Stomach (tissue), 4 donors: Measurements from ENCODE around the gene NIM1K.

ENCODE experiments used
- POLR2A ChIP-seq, 4 donors: fragments of 450-650 bp; IDR thresholded peaks; one replicate each; pipeline ENCODE4 v1.6.1; 2016; ENCODE audit warnings: antibody characterized with exemption in 4 of 4, control low read depth in 2 of 4, mild to moderate bottlenecking in 1 of 4, moderate library complexity in 1 of 4
- POLR2AphosphoS5 ChIP-seq, 3 donors: sonication (generic); formaldehyde crosslinking; IDR thresholded peaks; one replicate each; pipeline ENCODE4 v1.6.1; 2016; ENCODE audit warnings: antibody characterized with exemption in 3 of 3
- TF ChIP-seq, protein P1 (sequence below), 7 experiments: fragments of 450-650 bp in 4 of 7; fragments of 200-600 bp in 3 of 7; sonication (generic) in 3 of 7; IDR thresholded peaks; one replicate each; pipeline ENCODE4 v1.5.1; 2016 to 2019; ENCODE audit warnings: antibody characterized with exemption in 7 of 7, control low read depth in 2 of 7, mild to moderate bottlenecking in 1 of 7

DNA sequence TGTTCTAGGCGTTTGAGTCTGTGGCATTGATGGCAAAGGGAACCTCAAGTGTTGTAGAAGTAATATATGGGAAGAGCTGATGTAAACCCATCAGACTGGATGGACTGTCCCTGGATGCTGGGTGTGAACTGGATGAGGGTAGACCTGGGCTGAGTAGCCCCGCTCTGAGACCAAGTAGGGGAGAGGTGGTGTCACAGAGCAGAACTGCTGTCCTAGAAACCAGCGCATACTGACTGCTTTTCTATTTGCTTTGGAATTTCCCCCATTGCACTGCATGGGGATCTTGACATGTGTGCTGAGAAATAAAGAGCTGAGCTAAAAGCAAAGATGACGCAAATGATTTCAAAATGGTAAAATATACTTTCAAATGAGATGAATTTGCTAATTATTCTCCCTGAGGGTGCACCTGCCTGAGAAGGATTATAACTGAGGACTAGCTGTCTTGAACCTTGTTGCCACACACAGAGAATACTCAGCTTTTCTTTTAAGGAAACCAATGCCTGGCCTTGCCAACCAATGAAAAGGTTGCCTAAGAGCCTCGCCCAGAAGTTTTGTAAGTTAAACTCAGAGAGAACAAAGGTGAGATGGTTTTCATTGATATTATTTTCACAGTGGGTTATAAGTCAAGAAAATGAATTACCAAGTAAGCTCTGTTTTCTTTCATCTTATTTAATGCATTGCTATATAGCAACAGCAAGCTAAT is 44.8 kb downstream of the NIM1K start:
- TF ChIP-seq POLR2A (IDR thresholded peaks at IDR 0.05) (no peak), POLR2AphosphoS5 (IDR thresholded peaks at IDR 0.05) (no peak)
- TF ChIP-seq, protein P1, sequence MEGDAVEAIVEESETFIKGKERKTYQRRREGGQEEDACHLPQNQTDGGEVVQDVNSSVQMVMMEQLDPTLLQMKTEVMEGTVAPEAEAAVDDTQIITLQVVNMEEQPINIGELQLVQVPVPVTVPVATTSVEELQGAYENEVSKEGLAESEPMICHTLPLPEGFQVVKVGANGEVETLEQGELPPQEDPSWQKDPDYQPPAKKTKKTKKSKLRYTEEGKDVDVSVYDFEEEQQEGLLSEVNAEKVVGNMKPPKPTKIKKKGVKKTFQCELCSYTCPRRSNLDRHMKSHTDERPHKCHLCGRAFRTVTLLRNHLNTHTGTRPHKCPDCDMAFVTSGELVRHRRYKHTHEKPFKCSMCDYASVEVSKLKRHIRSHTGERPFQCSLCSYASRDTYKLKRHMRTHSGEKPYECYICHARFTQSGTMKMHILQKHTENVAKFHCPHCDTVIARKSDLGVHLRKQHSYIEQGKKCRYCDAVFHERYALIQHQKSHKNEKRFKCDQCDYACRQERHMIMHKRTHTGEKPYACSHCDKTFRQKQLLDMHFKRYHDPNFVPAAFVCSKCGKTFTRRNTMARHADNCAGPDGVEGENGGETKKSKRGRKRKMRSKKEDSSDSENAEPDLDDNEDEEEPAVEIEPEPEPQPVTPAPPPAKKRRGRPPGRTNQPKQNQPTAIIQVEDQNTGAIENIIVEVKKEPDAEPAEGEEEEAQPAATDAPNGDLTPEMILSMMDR (IDR thresholded peaks at IDR 0.05) = no peak
